ENCODE data around the gene IL27RA. TPM values are rescaled to one million over a fixed set of nuclear protein-coding genes. Genes with fewer than 3 reads are reported as not detected.

IL27RA gene
- total RNA-seq, 1 donor from 2014 or later: 4.0 TPM

GRCh38 chr19:14090509-14091080 is 59.0 kb downstream of the IL27RA start, which contains the start of gene SAMD1:
Gene SAMD1 (minus strand): TSS chr19:14090751.
- Histone ChIP-seq H3K4me1 (peaks cover 24% of the 10 kb centered on the region), H3K36me3 (peaks cover 28% of the 10 kb centered on the region), H3K4me3 (peak within 1 kb of the TSS; percentile 95), H3K27ac (replicated peaks) (peak within 1 kb of the TSS; percentile 98), H3K9me3 (replicated peaks) (peaks cover 12% of the 10 kb centered on the region), H3K27me3 (ENCODE audit: low read depth) (no peaks in the 10 kb centered on the region)
- DNase-seq: peak; percentile 95
- no peak for TF ChIP-seq CTCF (IDR thresholded peaks at IDR 0.05; ENCODE audit: borderline replicate concordance)
- intact Hi-C loops (cut with micrococcal nuclease): no loop called here

- Histone ChIP-seq H3K36me3 (peaks cover 32% of the 10 kb centered on the region), H3K27me3 (ENCODE audit: low read depth) (no peaks in the 10 kb centered on the region), H3K4me3 (peak overlapping the region; percentile 95), H3K4me1 (peaks cover 24% of the 10 kb centered on the region), H3K9me3 (replicated peaks) (peaks cover 12% of the 10 kb centered on the region), H3K27ac (replicated peaks) (peak overlapping the region; percentile 98)
- intact Hi-C loops (cut with micrococcal nuclease): no loop called here
- TF ChIP-seq CTCF (IDR thresholded peaks at IDR 0.05; ENCODE audit: borderline replicate concordance): peak; percentile 37
- DNase-seq: no peak
These were observed 59.7 kb downstream of the IL27RA start for GRCh38 chr19:14091081-14091812.

- H3K4me3 ChIP-seq: peak overlapping the region; percentile 95
- H3K4me1 ChIP-seq: peaks cover 24% of the 10 kb centered on the region
- peak overlapping the region; percentile 98 for H3K27ac ChIP-seq (replicated peaks)
- no peak for TF ChIP-seq CTCF (IDR thresholded peaks at IDR 0.05; ENCODE audit: borderline replicate concordance)
- no peak for DNase-seq
- H3K9me3 ChIP-seq (replicated peaks): peaks cover 12% of the 10 kb centered on the region
- peaks cover 39% of the 10 kb centered on the region for H3K36me3 ChIP-seq
- no peaks in the 10 kb centered on the region for H3K27me3 ChIP-seq (ENCODE audit: low read depth)
- intact Hi-C loops (cut with micrococcal nuclease): no loop called here
These were observed 60.4 kb downstream of the IL27RA start for GRCh38 chr19:14091813-14092462.

GRCh38 chr19:14093117-14093823 is 61.7 kb downstream of the IL27RA start:
- H3K4me3 ChIP-seq: no peak overlapping the region
- H3K27me3 ChIP-seq (ENCODE audit: low read depth): no peaks in the 10 kb centered on the region
- H3K27ac ChIP-seq (replicated peaks): no peak overlapping the region
- H3K9me3 ChIP-seq (replicated peaks): peaks cover 12% of the 10 kb centered on the region
- TF ChIP-seq CTCF (IDR thresholded peaks at IDR 0.05; ENCODE audit: borderline replicate concordance): no peak
- intact Hi-C loops (cut with micrococcal nuclease): no loop called here
- no peak for DNase-seq
- peaks cover 43% of the 10 kb centered on the region for H3K36me3 ChIP-seq
- peaks cover 24% of the 10 kb centered on the region for H3K4me1 ChIP-seq

- intact Hi-C loops (cut with micrococcal nuclease): no loop called here
- Histone ChIP-seq H3K36me3 (peaks cover 51% of the 10 kb centered on the region), H3K27ac (replicated peaks) (no peak overlapping the region), H3K27me3 (ENCODE audit: low read depth) (no peaks in the 10 kb centered on the region), H3K4me1 (peaks cover 11% of the 10 kb centered on the region), H3K9me3 (replicated peaks) (peaks cover 12% of the 10 kb centered on the region), H3K4me3 (no peak overlapping the region)
- no peak for TF ChIP-seq CTCF (IDR thresholded peaks at IDR 0.05; ENCODE audit: borderline replicate concordance)
- DNase-seq: no peak
These were observed 63.3 kb downstream of the IL27RA start for GRCh38 chr19:14094854-14095253.
